Kidney glomerular epithelial cell (primary cell): Measurements from ENCODE around the gene SF3B1.
"Not testable (repeated sequence)": the region's sequence is repeated elsewhere in the genome, so short reads cannot be mapped to it uniquely, and the experiment has no call there.

Source experiments
- DNase-seq: peaks from one replicate; lab custom pipeline; 2025; lab: John Stamatoyannopoulos, UW

SF3B1 gene

DNA sequence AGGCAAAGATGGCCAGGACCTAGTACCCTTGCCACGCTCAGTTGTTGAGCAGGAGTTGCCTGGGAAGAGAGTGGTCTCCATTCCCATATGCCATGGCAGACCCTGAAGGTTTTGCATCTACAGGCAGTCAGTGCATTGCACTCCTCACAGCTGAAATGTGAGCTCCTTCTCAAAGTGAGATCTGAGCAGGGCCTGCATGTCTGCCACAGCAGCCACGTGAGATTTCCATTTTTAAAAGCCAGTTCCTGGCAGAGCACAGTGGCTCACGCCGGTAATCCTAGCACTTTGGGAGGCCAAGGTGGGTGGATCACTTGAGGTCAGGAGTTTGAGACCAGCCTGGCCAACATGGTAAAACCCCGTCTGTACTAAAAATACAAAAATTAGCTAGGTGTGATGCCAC is 90.9 kb downstream of the SF3B1 start:
- not testable (repeated sequence) for DNase-seq

GRCh38 chr2:197340591-197340990 is 94.2 kb downstream of the SF3B1 start:
- DNase-seq, result no peak
